GM12878 (cell line): ENCODE data around the gene MIEN1. TPM values are rescaled to one million over a fixed set of nuclear protein-coding genes. Genes with fewer than 3 reads are reported as not detected.

Source experiments
- ATAC-seq: fragments of 200-7000 bp; cut with Tn5 transposase; 3 replicates; pipeline ENCODE4 v1.9.1; 2020; ENCODE audit warnings: mild to moderate bottlenecking, moderate library complexity
- BruUV-seq: library from RNA; stranded (reverse); fragments of 400-500 nt; replicated peaks from 2 replicates; lab custom pipeline; 2021; lab: Mats Ljungman, UMichigan
- CTCF ChIA-PET: fragments of 300-600 bp; sonication (Branson Sonifier 250); formaldehyde crosslinking; extraction: SDS; loops from one replicate; lab custom pipeline; 2021; ENCODE audit warnings: inconsistent platforms; lab: Yijun Ruan, JAX
- POLR2A ChIA-PET: fragments of 350-600 bp; formaldehyde crosslinking; extraction: SDS; loops from one replicate; lab custom pipeline; 2021; ENCODE audit warnings: inconsistent platforms; lab: Charles Lee
- RAD21 ChIA-PET: fragments of 300-600 bp; sonication (Branson Sonifier 250); formaldehyde crosslinking; loops from one replicate; lab custom pipeline; 2023; ENCODE audit warnings: antibody characterized with exemption; ENCODE audit not compliant: unreplicated experiment; lab: Charles Lee
- SMC1A ChIA-PET: fragments of 300-600 bp; sonication (Branson Sonifier 250); formaldehyde crosslinking; loops from one replicate; lab custom pipeline; 2023; ENCODE audit not compliant: unreplicated experiment, uncharacterized antibody; lab: Charles Lee
- DNase-seq: peaks from one replicate; pipeline ENCODE4 v3.0.0-alpha.2; 2011; ENCODE audit warnings: low read depth, low spot score
- FAIRE-seq: peaks from 3 replicates; lab custom pipeline; 2011; peaks lifted over from hg19 to GRCh38; lab: Jason Lieb, UNC
- H2AFZ ChIP-seq: 2 replicates; pipeline ENCODE4 v1.6.0; 2011; ENCODE audit warnings: low read depth, low read length, control low read depth; ENCODE audit not compliant: control insufficient read depth
- H3K27ac ChIP-seq: 2 replicates; pipeline ENCODE4 v1.5.1; 2011; ENCODE audit warnings: control low read depth; ENCODE audit not compliant: control insufficient read depth, insufficient read depth
- H3K27me3 ChIP-seq, 2 experiments: replicated peaks in 1 of 2; 2 replicates each; pipeline versions ENCODE4 v1.6.0 to v1.6.1; 2011; ENCODE audit warnings: low read length in 1 of 2; ENCODE audit not compliant: control insufficient read depth in 2 of 2, insufficient read depth in 2 of 2
- H3K36me3 ChIP-seq, 2 experiments: 2 replicates each; pipeline ENCODE4 v1.5.1; 2011; ENCODE audit warnings: low read length in 1 of 2; ENCODE audit not compliant: control insufficient read depth in 2 of 2, insufficient read depth in 2 of 2
- H3K4me1 ChIP-seq: 2 replicates; pipeline ENCODE4 v1.6.1; 2011; ENCODE audit warnings: mild to moderate bottlenecking, low read length, moderate library complexity, mixed read lengths; ENCODE audit not compliant: control insufficient read depth, insufficient read depth
- H3K4me2 ChIP-seq: 2 replicates; pipeline ENCODE4 v1.6.0; 2011; ENCODE audit warnings: control low read depth; ENCODE audit not compliant: control insufficient read depth, insufficient read depth
- H3K4me3 ChIP-seq: fragments of 200-600 bp; sonication (generic); 2 replicates; pipeline ENCODE4 v1.5.1; 2016
- H3K79me2 ChIP-seq: 2 replicates; pipeline ENCODE4 v1.6.0; 2011; ENCODE audit warnings: low read length; ENCODE audit not compliant: control insufficient read depth, insufficient read depth
- H3K9ac ChIP-seq: 2 replicates; pipeline ENCODE4 v1.8.0; 2011; ENCODE audit warnings: low read length, control low read depth, mixed read lengths; ENCODE audit not compliant: control insufficient read depth, insufficient read depth
- H3K9me3 ChIP-seq: replicated peaks from 3 replicates; pipeline ENCODE4 v1.5.1; 2011; ENCODE audit warnings: mild to moderate bottlenecking, low read length; ENCODE audit not compliant: control insufficient read depth, insufficient read depth
- H4K20me1 ChIP-seq: 2 replicates; pipeline ENCODE4 v1.6.0; 2011; ENCODE audit not compliant: control insufficient read depth, insufficient read depth
- FOS ChIP-seq: IDR thresholded peaks from 3 replicates; pipeline ENCODE4 v1.6.1; 2011; ENCODE audit warnings: borderline replicate concordance; ENCODE audit not compliant: insufficient read length; ENCODE audit errors: extremely low read depth
- JUNB ChIP-seq: IDR thresholded peaks from 2 replicates; pipeline ENCODE4 v1.6.1; 2016; ENCODE audit warnings: antibody characterized with exemption, mild to moderate bottlenecking
- RBBP5 ChIP-seq: fragments of 200-600 bp; sonication (generic); conservative IDR thresholded peaks from 2 replicates; pipeline ENCODE4 v1.6.1; 2016
- WRNIP1 ChIP-seq: IDR thresholded peaks from 2 replicates; pipeline ENCODE4 v1.6.1; 2011; ENCODE audit warnings: low read depth, low read length, improper control_type of control experiment, borderline replicate concordance
- WGBS: methylation state at CpG from one replicate; pipeline ENCODE4 v1.1.6; 2016; ENCODE audit warnings: low lambda C conversion rate; ENCODE audit not compliant: insufficient replicate concordance, insufficient coverage; ENCODE audit errors: missing lambda C conversion rate; 5-methylcytosine and 5-hydroxymethylcytosine counted together
- in situ Hi-C: fragments of 300-500 bp; cut with MboI; formaldehyde crosslinking; loops from 9 replicates; pipeline ENCODE4 v1.14.3; 2018; ENCODE audit warnings: mixed read lengths
- intact Hi-C: fragments of 100-400 bp; cut with micrococcal nuclease; formaldehyde crosslinking; loops from one replicate; pipeline ENCODE4 v1.14.2; 2022; ENCODE audit not compliant: unreplicated experiment
- polyA plus RNA-seq, 11 experiments: library from polyadenylated mRNA; depleted of rRNA in 4 of 11; unstranded in 6 of 11; stranded (reverse) in 5 of 11; fragments of >200 nt; fragmentation: Nextera tagmentation in 4 of 11; fragmentation: Illumina TruSeq in 1 of 11; extraction: Ambion mirVana in 4 of 11; extraction: Trizol in 1 of 11; gene quantifications; 1 replicate in 1 of 11; 2 replicates in 10 of 11; pipeline versions ENCODE4 v1.2.1 to v1.2.3, GENCODE V29; 2011 to 2016; ENCODE audit warnings: inconsistent platforms in 2 of 11, missing spikeins in 2 of 11, low read depth in 1 of 11
- total RNA-seq, 4 experiments: library from RNA; depleted of rRNA in 3 of 4; stranded (reverse); fragments of >200 nt in 3 of 4; fragmentation: Illumina TruSeq in 1 of 4; extraction: Trizol in 1 of 4; gene quantifications; 2 replicates each; pipeline versions ENCODE4 v1.2.1 to v1.2.3, GENCODE V29; 2013 to 2021
- TF ChIP-seq, protein P1 (sequence below): fragments of 450-650 bp; IDR thresholded peaks from 2 replicates; pipeline ENCODE4 v1.6.1; 2016; ENCODE audit warnings: mild to moderate bottlenecking
- TF ChIP-seq, protein P2 (sequence below): fragments of 450-650 bp; IDR thresholded peaks from 2 replicates; pipeline ENCODE4 v1.6.1; 2016; ENCODE audit warnings: mild to moderate bottlenecking

MIEN1 gene
- total and polyA plus RNA-seq, 10 of the 15 experiments (the other 5 are each of a cell fraction or from before 2014, with no cell fraction given) = 24.9 to 89.1 (median 47.7) TPM

DNA sequence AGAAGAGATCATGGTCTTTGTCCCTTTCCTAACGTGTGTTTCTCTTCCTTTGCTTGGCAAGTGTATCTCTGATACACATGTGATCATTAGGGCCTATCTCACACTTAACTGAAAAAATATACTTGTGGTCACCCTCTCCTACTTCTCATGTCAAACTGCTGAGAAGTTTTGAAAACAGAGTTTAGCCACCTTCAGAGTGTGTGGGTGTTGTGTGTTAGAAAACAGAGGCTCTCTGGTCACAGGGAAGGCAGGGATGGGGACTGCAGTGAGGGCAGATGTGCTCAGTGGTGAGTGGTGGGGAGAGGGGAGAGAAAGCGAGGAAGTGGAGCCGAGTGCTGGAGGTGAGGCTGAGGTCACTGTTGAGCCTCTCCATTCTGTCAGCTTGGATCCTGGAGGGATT, 36.8 kb upstream of the MIEN1 start (continued):
- no peak for TF ChIP-seq FOS
- no peak for TF ChIP-seq WRNIP1

DNA sequence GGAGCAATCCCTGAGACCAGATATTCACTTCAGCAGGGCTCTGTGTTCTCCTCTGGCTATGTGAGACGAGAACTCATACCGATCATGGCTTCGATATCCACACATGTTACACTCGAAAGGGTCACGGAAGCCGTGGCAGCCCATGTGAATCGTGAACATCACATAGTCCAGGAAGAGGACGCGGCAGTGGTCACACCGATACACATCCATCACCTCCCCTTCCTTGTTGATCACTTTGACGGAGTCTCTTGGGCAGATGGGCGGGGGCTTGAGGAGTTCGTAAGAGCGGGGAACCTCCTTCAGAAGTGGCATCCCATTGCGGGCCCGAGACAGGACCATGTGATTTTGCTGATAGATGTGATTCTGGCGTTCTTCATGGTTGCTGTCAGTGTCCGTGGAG, 35.4 kb upstream of the MIEN1 start:
- ChIA-PET CTCF (interaction anchor here (0.9 to 1.6 kb wide), 2 partner anchors 10 to 193 kb away, joined by 3 to 6 read pairs; no protein-coding TSS in a partner anchor), SMC1A (interaction anchor here (1.0 to 2.5 kb wide), 9 partner anchors 7 to 99 kb away, joined by 3 to 12 read pairs (median 5); no protein-coding TSS in a partner anchor), RAD21 (interaction anchor here (1.6 to 1.8 kb wide), 2 partner anchors 10 kb away, joined by 3 to 12 read pairs; no protein-coding TSS in a partner anchor), POLR2A (interaction anchor here (0.6 to 1.9 kb wide), 3 partner anchors 11 to 78 kb away, joined by 3 to 5 read pairs (median 3); partner anchors contain the start of gene PGAP3)
- H3K27ac ChIP-seq = no peak overlapping the region
- no peaks in the 10 kb centered on the region; the same call in none of the 2 replicates for H4K20me1 ChIP-seq
- no TSS peak for BruUV-seq
- intact Hi-C loops (no loop called here), in situ Hi-C loops (no loop called here)
- ATAC-seq = no peak
- no peaks in the 10 kb centered on the region for H3K9me3 ChIP-seq
- peaks cover 56% of the 10 kb centered on the region for H3K4me1 ChIP-seq
- no peak for TF ChIP-seq JUNB
- no peak for TF ChIP-seq RBBP5
- TF ChIP-seq, protein P1, sequence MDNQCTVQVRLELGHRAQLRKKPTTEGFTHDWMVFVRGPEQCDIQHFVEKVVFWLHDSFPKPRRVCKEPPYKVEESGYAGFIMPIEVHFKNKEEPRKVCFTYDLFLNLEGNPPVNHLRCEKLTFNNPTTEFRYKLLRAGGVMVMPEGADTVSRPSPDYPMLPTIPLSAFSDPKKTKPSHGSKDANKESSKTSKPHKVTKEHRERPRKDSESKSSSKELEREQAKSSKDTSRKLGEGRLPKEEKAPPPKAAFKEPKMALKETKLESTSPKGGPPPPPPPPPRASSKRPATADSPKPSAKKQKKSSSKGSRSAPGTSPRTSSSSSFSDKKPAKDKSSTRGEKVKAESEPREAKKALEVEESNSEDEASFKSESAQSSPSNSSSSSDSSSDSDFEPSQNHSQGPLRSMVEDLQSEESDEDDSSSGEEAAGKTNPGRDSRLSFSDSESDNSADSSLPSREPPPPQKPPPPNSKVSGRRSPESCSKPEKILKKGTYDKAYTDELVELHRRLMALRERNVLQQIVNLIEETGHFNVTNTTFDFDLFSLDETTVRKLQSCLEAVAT = peak; percentile 59; the same call in 1 of the 2 replicates
- TF ChIP-seq, protein P2, sequence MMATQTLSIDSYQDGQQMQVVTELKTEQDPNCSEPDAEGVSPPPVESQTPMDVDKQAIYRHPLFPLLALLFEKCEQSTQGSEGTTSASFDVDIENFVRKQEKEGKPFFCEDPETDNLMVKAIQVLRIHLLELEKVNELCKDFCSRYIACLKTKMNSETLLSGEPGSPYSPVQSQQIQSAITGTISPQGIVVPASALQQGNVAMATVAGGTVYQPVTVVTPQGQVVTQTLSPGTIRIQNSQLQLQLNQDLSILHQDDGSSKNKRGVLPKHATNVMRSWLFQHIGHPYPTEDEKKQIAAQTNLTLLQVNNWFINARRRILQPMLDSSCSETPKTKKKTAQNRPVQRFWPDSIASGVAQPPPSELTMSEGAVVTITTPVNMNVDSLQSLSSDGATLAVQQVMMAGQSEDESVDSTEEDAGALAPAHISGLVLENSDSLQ = no peak
- peaks cover 19 to 55% of the 10 kb centered on the region in 2 experiments for H3K36me3 ChIP-seq
- WGBS = 94% methylated on average over 18 of the region's 18 CpGs
- H3K27me3 ChIP-seq = no peaks in the 10 kb centered on the region
- H3K79me2 ChIP-seq = peaks cover 80% of the 10 kb centered on the region
- H3K4me3 ChIP-seq = no peak overlapping the region
- DNase-seq = no peak
- no peak overlapping the region for H2AFZ ChIP-seq
- FAIRE-seq = no peak
- H3K9ac ChIP-seq = no peak overlapping the region
- no peak overlapping the region for H3K4me2 ChIP-seq
